Liver (tissue), 9 donors: ENCODE measurements around the gene TARBP1. TPM values are rescaled to one million over a fixed set of nuclear protein-coding genes. Genes with fewer than 3 reads are reported as not detected.
"Not testable (repeated sequence)": the region's sequence is repeated elsewhere in the genome, so short reads cannot be mapped to it uniquely, and the experiment has no call there.

Experiments used
- DNase-seq: peaks from one replicate; pipeline ENCODE4 v3.0.0-alpha.2; 2017; ENCODE audit warnings: low spot score
- H3K27ac ChIP-seq, 2 donors: one replicate each; pipeline ENCODE4 v1.7.0; 2013; ENCODE audit warnings: inconsistent platforms in 2 of 2, low read length in 2 of 2, control low read depth in 1 of 2, low read depth in 1 of 2, mild to moderate bottlenecking in 1 of 2
- H3K27me3 ChIP-seq, 4 donors: one replicate each; pipeline versions ENCODE4 v1.6.1 to v1.7.0; 2013; ENCODE audit warnings: low read length in 3 of 4, inconsistent platforms in 1 of 4, mild to moderate bottlenecking in 1 of 4, moderate library complexity in 1 of 4; ENCODE audit not compliant: control insufficient read depth in 4 of 4, insufficient read depth in 4 of 4
- H3K36me3 ChIP-seq, 4 donors: one replicate each; pipeline versions ENCODE4 v1.6.1 to v1.7.0; 2013; ENCODE audit warnings: low read length in 3 of 4, mild to moderate bottlenecking in 3 of 4, low read depth in 1 of 4, moderate library complexity in 1 of 4; ENCODE audit not compliant: control insufficient read depth in 4 of 4, insufficient read depth in 3 of 4
- H3K4me1 ChIP-seq, 4 donors: one replicate each; pipeline versions ENCODE4 v1.6.1 to v1.7.0; 2013; ENCODE audit warnings: low read length in 3 of 4, mild to moderate bottlenecking in 3 of 4, moderate library complexity in 1 of 4; ENCODE audit not compliant: control insufficient read depth in 4 of 4, insufficient read depth in 4 of 4
- H3K4me3 ChIP-seq, 3 donors: one replicate each; pipeline versions ENCODE4 v1.6.1 to v1.7.0; 2013; ENCODE audit warnings: low read length in 3 of 3, control low read depth in 1 of 3, low read depth in 1 of 3, mild to moderate bottlenecking in 1 of 3
- H3K9ac ChIP-seq, 2 donors: one replicate each; pipeline ENCODE4 v1.7.0; 2013; ENCODE audit warnings: low read length in 2 of 2, mild to moderate bottlenecking in 2 of 2, moderate library complexity in 2 of 2, control low read depth in 1 of 2, low read depth in 1 of 2
- H3K9me3 ChIP-seq, 4 donors: one replicate each; pipeline versions ENCODE4 v1.6.1 to v1.7.0; 2013; ENCODE audit warnings: low read length in 3 of 4; ENCODE audit not compliant: control insufficient read depth in 4 of 4
- EGR1 ChIP-seq, 2 donors: IDR thresholded peaks; 2 replicates each; pipeline ENCODE4 v1.6.1; 2016 to 2018; ENCODE audit warnings: antibody characterized with exemption in 2 of 2, low read depth in 2 of 2
- FOXA1 ChIP-seq: IDR thresholded peaks from 2 replicates; pipeline ENCODE4 v1.6.1; 2016; ENCODE audit warnings: antibody characterized with exemption
- FOXA2 ChIP-seq: IDR thresholded peaks from 2 replicates; pipeline ENCODE4 v1.6.1; 2016; ENCODE audit warnings: antibody characterized with exemption
- GABPA ChIP-seq, 2 donors: IDR thresholded peaks in 1 of 2; conservative IDR thresholded peaks in 1 of 2; 2 replicates each; pipeline ENCODE4 v1.6.1; 2016; ENCODE audit warnings: antibody characterized with exemption in 2 of 2, mild to moderate bottlenecking in 1 of 2, moderate library complexity in 1 of 2
- HNF4G ChIP-seq: IDR thresholded peaks from 2 replicates; pipeline ENCODE4 v1.6.1; 2016; ENCODE audit warnings: antibody characterized with exemption
- NR2F2 ChIP-seq: IDR thresholded peaks from 2 replicates; pipeline ENCODE4 v1.6.1; 2016; ENCODE audit warnings: antibody characterized with exemption
- RXRA ChIP-seq, 2 donors: IDR thresholded peaks; 2 replicates each; pipeline ENCODE4 v1.6.1; 2017 to 2018; ENCODE audit warnings: antibody characterized with exemption in 2 of 2, mild to moderate bottlenecking in 1 of 2
- SP1 ChIP-seq: IDR thresholded peaks from 2 replicates; pipeline ENCODE4 v1.6.1; 2018; ENCODE audit warnings: antibody characterized with exemption, mild to moderate bottlenecking
- TAF1 ChIP-seq: conservative IDR thresholded peaks from 2 replicates; pipeline ENCODE4 v1.6.1; 2016; ENCODE audit warnings: antibody characterized with exemption, mild to moderate bottlenecking
- YY1 ChIP-seq: IDR thresholded peaks from 2 replicates; pipeline ENCODE4 v1.6.1; 2016; ENCODE audit warnings: antibody characterized with exemption, mild to moderate bottlenecking
- WGBS: extraction: QIAGEN DNeasy Blood & Tissue Kit; methylation state at CpG from one replicate; pipeline ENCODE4 v1.1.7; 2013; 5-methylcytosine and 5-hydroxymethylcytosine counted together
- polyA plus RNA-seq, 2 donors: library from polyadenylated mRNA; stranded (reverse) in 1 of 2; unstranded in 1 of 2; fragments of 200-250 nt in 1 of 2; fragments of >200 nt in 1 of 2; fragmentation: Nextera tagmentation in 1 of 2; extraction: Ambion mirVana in 1 of 2; gene quantifications; one replicate each; pipeline versions ENCODE4 v1.2.1 to v1.2.3, GENCODE V29; 2013 to 2015
- total RNA-seq, 2 donors: library from RNA; depleted of rRNA; stranded (reverse); fragments of >200 nt; gene quantifications; one replicate each; pipeline ENCODE4 v1.2.3, GENCODE V29; 2014
- TF ChIP-seq, protein P1 (sequence below): IDR thresholded peaks from 2 replicates; pipeline ENCODE4 v1.6.1; 2016; ENCODE audit warnings: antibody characterized with exemption
- TF ChIP-seq, protein P2 (sequence below): IDR thresholded peaks from 2 replicates; pipeline ENCODE4 v1.6.1; 2016; ENCODE audit warnings: antibody characterized with exemption
- donor health status: healthy.
- donor health status: healthy.
- donor health status: healthy.
- donor health status: healthy.
- donor health status: healthy.

TARBP1 gene
- total and polyA plus RNA-seq, 4 donors = 4.1 to 17.6 (median 9.1) TPM

- Histone ChIP-seq H3K4me1 (no peaks in the 10 kb centered on the region), H3K27ac (no peak overlapping the region), H3K9me3 (peaks cover 0 to 3% (median 0%) of the 10 kb centered on the region in 4 donors), H3K4me3 (no peak overlapping the region), H3K27me3 (no peaks in the 10 kb centered on the region), H3K9ac (no peak overlapping the region), H3K36me3 (no peaks in the 10 kb centered on the region)
- no peak for TF ChIP-seq HNF4G
- TF ChIP-seq, protein P1, sequence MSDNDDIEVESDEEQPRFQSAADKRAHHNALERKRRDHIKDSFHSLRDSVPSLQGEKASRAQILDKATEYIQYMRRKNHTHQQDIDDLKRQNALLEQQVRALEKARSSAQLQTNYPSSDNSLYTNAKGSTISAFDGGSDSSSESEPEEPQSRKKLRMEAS = no peak
- TF ChIP-seq NR2F2 = no peak
- TF ChIP-seq EGR1 (IDR thresholded peaks at IDR 0.05; ENCODE audit: low read depth in 2 of 2) = no peak
- no peak for TF ChIP-seq RXRA (IDR thresholded peaks at IDR 0.05)
- TF ChIP-seq, protein P2, sequence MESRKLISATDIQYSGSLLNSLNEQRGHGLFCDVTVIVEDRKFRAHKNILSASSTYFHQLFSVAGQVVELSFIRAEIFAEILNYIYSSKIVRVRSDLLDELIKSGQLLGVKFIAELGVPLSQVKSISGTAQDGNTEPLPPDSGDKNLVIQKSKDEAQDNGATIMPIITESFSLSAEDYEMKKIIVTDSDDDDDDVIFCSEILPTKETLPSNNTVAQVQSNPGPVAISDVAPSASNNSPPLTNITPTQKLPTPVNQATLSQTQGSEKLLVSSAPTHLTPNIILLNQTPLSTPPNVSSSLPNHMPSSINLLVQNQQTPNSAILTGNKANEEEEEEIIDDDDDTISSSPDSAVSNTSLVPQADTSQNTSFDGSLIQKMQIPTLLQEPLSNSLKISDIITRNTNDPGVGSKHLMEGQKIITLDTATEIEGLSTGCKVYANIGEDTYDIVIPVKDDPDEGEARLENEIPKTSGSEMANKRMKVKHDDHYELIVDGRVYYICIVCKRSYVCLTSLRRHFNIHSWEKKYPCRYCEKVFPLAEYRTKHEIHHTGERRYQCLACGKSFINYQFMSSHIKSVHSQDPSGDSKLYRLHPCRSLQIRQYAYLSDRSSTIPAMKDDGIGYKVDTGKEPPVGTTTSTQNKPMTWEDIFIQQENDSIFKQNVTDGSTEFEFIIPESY = no peak
- TF ChIP-seq GABPA (IDR thresholded peaks at IDR 0.05 in 1 of 2, conservative IDR thresholded peaks at IDR 0.05 in 1 of 2) = no peak
- DNase-seq = no peak
Observed at GRCh38 chr1:234357831-234358230, 121.1 kb downstream of the TARBP1 start.

GRCh38 chr1:234356615-234357269 is 122.2 kb downstream of the TARBP1 start:
- H3K9me3 ChIP-seq, H3K27me3 ChIP-seq, H3K36me3 ChIP-seq, H3K4me1 ChIP-seq, H3K27ac ChIP-seq: not testable (repeated sequence)
- Histone ChIP-seq H3K9ac (peak overlapping the region in 1 of 2 donors; percentile 67), H3K4me3 (peak overlapping the region; percentile 49 to 60 (median 56))
- DNase-seq = peak; percentile 42
- TF ChIP-seq TAF1 (peak; percentile 67), GABPA (IDR thresholded peaks at IDR 0.05 in 1 of 2, conservative IDR thresholded peaks at IDR 0.05 in 1 of 2) (peak in 1 of 2 donors; percentile 77), YY1 (peak; percentile 47)
- 53% methylated on average over 35 of the region's 35 CpGs for WGBS

DNA sequence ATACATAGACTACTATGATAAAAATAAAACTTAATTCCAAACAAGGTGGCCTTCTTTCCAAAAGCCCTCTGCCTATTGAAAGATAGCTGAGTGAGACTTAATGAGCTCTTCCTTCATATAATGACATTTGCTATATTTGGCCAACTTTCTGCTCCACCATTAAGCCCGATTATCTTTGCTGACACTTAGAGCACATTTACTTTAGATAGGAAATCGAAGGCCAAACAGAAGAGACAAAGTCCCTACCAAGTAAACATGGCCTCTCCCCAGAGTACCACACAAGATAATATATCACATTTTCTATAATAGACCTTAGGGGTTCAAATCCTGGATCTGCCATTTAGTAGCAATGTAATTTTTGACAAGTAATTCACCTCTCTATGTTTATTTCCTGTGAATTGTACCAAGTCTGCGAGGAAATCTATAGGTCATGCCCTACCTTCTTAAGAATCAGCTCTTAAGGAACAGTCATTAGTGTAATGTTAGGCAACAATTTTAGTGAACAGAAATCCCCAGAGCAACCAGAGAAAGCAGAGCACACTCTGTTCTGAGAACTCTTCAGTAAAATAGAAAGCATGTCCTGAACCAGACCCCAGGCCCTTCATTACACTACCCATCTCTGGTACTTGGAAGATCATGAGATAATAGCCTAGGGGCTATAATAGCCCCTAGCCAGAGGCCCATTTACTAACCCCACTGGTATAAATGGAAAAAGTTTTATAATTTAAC is 123.0 kb downstream of the TARBP1 start:
- WGBS = 44% methylated on average over 3 of the region's 3 CpGs
- no peaks in the 10 kb centered on the region for H3K4me1 ChIP-seq
- H3K9ac ChIP-seq = no peak overlapping the region
- H3K27me3 ChIP-seq = no peaks in the 10 kb centered on the region
- peaks cover 0 to 3% (median 0%) of the 10 kb centered on the region in 4 donors for H3K9me3 ChIP-seq
- H3K4me3 ChIP-seq = no peak overlapping the region
- no peaks in the 10 kb centered on the region for H3K36me3 ChIP-seq
- DNase-seq = no peak
- TF ChIP-seq FOXA2 = no peak
- no peak for TF ChIP-seq SP1
- no peak for TF ChIP-seq FOXA1
- TF ChIP-seq NR2F2 = no peak
- H3K27ac ChIP-seq = no peak overlapping the region
